ENCODE results near the gene ATP8A2. TPM values are rescaled to one million over a fixed set of nuclear protein-coding genes. Genes with fewer than 3 reads are reported as not detected.

Gene ATP8A2
- total and polyA plus RNA-seq, 9 of the 15 experiments (the other 6 are each of a cell fraction or from before 2014, with no cell fraction given): under 0.01 to 0.33 (median 0.06) TPM; not detected in 4

DNA sequence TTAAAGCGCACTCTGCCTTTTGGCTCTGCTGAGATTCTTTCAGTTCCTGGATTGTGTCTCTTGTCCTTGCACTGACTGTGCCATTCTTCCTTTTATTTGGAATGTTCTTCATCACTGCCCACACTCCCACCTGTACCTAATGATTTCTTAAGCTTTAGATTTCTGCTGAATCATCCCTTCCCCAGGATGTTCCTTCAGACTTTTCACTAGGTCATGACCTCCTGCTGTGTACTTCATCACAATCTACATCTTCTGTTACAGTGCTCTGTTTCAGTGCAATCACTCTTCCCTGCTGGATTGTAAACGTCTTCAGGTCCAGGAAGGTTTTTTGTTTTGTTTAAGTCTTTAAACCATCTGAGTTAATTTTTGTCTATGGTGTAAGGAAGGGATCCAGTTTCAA lies 281.0 kb downstream of the ATP8A2 start (continued):
- TF ChIP-seq BRCA1 (IDR thresholded peaks at IDR 0.05) (no peak), BRCA1 (CRISPR knock-in tag; IDR thresholded peaks at IDR 0.05) (no peak), NFYB (IDR thresholded peaks at IDR 0.05; ENCODE audit: extremely low read depth, insufficient read length) (no peak), ESRRA (IDR thresholded peaks at IDR 0.05; ENCODE audit: borderline replicate concordance, low read depth) (no peak), ZNF274 (IDR thresholded peaks at IDR 0.05; ENCODE audit: borderline replicate concordance, low read depth, low read length) (no peak), HES1 (IDR thresholded peaks at IDR 0.05; ENCODE audit: low read depth) (no peak), SRSF3 (IDR thresholded peaks at IDR 0.05; ENCODE audit: insufficient read depth, low read length) (no peak), ZNF583 (CRISPR knock-in tag; IDR thresholded peaks at IDR 0.05) (no peak), SIX5 (IDR thresholded peaks at IDR 0.05; ENCODE audit: borderline replicate concordance in 1 of 2, insufficient read depth in 1 of 2, low read depth in 1 of 2, low read length in 2 of 2) (no peak), ZNF785 (CRISPR knock-in tag; IDR thresholded peaks at IDR 0.05) (no peak), MTA3 (IDR thresholded peaks at IDR 0.05; ENCODE audit: borderline replicate concordance) (no peak), NEUROD1 (IDR thresholded peaks at IDR 0.05; ENCODE audit: borderline replicate concordance, low read depth, low read length, partially characterized antibody) (no peak), RBM34 (IDR thresholded peaks at IDR 0.05; ENCODE audit: borderline replicate concordance, insufficient read depth, low read length) (no peak), NFE2 (IDR thresholded peaks at IDR 0.05; ENCODE audit: low read depth) (peak; percentile 28; the same call in 1 of the 2 replicates), POLR2H (tag; IDR thresholded peaks at IDR 0.05; ENCODE audit: low read depth) (no peak), ZNF655 (CRISPR knock-in tag; IDR thresholded peaks at IDR 0.05) (no peak), POLR3G (IDR thresholded peaks at IDR 0.05; ENCODE audit: extremely low read depth, insufficient read length, insufficient replicate concordance) (no peak), KLF6 (CRISPR knock-in tag; IDR thresholded peaks at IDR 0.05; ENCODE audit: borderline replicate concordance) (no peak), ZNF217 (CRISPR knock-in tag; IDR thresholded peaks at IDR 0.05) (no peak), SNIP1 (IDR thresholded peaks at IDR 0.05; ENCODE audit: low read depth) (no peak)
- TF ChIP-seq, protein P1, sequence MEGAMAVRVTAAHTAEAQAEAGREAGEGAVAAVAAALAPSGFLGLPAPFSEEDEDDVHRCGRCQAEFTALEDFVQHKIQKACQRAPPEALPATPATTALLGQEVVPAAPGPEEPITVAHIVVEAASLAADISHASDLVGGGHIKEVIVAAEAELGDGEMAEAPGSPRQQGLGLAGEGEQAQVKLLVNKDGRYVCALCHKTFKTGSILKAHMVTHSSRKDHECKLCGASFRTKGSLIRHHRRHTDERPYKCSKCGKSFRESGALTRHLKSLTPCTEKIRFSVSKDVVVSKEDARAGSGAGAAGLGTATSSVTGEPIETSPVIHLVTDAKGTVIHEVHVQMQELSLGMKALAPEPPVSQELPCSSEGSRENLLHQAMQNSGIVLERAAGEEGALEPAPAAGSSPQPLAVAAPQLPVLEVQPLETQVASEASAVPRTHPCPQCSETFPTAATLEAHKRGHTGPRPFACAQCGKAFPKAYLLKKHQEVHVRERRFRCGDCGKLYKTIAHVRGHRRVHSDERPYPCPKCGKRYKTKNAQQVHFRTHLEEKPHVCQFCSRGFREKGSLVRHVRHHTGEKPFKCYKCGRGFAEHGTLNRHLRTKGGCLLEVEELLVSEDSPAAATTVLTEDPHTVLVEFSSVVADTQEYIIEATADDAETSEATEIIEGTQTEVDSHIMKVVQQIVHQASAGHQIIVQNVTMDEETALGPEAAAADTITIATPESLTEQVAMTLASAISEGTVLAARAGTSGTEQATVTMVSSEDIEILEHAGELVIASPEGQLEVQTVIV (CRISPR knock-in tag; IDR thresholded peaks at IDR 0.05; ENCODE audit: borderline replicate concordance): no peak
- TF ChIP-seq, protein P2, sequence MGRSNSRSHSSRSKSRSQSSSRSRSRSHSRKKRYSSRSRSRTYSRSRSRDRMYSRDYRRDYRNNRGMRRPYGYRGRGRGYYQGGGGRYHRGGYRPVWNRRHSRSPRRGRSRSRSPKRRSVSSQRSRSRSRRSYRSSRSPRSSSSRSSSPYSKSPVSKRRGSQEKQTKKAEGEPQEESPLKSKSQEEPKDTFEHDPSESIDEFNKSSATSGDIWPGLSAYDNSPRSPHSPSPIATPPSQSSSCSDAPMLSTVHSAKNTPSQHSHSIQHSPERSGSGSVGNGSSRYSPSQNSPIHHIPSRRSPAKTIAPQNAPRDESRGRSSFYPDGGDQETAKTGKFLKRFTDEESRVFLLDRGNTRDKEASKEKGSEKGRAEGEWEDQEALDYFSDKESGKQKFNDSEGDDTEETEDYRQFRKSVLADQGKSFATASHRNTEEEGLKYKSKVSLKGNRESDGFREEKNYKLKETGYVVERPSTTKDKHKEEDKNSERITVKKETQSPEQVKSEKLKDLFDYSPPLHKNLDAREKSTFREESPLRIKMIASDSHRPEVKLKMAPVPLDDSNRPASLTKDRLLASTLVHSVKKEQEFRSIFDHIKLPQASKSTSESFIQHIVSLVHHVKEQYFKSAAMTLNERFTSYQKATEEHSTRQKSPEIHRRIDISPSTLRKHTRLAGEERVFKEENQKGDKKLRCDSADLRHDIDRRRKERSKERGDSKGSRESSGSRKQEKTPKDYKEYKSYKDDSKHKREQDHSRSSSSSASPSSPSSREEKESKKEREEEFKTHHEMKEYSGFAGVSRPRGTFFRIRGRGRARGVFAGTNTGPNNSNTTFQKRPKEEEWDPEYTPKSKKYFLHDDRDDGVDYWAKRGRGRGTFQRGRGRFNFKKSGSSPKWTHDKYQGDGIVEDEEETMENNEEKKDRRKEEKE (IDR thresholded peaks at IDR 0.05; ENCODE audit: borderline replicate concordance in 1 of 2, control insufficient read depth in 1 of 2, low read depth in 2 of 2, low read length in 1 of 2): no peak

Data from K562 (cell line).